ENCODE data around the gene SLC25A38.
A peak's percentile ranks its signal among the peaks of the same experiment; 100 is the strongest.

Gene SLC25A38

DNA sequence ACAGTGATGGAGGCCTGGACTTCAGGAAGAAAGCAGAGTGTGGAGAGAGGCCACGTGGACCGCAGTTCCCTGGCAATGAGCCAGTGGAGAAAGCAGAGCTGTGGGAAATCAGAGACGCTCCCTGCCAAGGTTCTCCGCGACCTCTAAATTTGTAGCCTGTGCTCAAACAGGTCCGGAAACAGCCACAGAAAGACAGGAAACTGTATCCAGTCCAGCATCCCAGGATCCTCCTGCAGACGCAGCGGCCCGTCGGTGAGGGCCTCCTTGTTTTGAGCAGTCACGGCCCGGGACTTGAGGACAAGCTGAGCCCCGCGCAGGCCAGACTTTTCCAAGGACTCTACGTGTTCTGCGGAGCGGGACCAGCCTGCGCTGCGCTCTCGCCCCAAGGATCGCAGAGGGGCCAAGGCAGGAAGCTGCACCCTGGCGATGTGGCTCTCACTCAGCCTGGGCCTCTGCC is 45.6 kb downstream of the SLC25A38 start (continued):
- TF ChIP-seq, protein P1, sequence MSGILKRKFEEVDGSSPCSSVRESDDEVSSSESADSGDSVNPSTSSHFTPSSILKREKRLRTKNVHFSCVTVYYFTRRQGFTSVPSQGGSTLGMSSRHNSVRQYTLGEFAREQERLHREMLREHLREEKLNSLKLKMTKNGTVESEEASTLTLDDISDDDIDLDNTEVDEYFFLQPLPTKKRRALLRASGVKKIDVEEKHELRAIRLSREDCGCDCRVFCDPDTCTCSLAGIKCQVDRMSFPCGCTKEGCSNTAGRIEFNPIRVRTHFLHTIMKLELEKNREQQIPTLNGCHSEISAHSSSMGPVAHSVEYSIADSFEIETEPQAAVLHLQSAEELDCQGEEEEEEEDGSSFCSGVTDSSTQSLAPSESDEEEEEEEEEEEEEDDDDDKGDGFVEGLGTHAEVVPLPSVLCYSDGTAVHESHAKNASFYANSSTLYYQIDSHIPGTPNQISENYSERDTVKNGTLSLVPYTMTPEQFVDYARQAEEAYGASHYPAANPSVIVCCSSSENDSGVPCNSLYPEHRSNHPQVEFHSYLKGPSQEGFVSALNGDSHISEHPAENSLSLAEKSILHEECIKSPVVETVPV (CRISPR knock-in tag; IDR thresholded peaks at IDR 0.05) = no peak
- no peak for TF ChIP-seq TOX (CRISPR knock-in tag; IDR thresholded peaks at IDR 0.05; ENCODE audit: borderline replicate concordance)

DNA sequence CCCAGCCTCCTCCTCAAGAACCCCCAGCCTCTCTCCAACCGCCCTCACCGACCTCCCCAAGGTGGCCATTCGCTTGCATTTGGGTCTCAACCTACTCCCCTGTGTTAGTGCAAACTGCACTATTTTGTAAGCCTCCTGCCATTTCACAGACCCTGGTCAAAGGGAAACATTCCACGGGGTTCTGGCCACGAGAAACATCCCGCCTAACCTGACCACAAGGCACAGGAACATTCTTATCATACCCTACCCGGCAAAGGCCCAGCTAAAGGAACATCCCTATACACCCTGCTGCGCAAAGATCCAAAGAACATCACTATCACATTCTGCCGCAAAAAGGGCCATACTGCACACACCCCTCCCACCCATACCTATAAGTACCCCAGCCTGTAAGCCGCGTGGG is 46.3 kb downstream of the SLC25A38 start:
- ATAC-seq = no peak

DNA sequence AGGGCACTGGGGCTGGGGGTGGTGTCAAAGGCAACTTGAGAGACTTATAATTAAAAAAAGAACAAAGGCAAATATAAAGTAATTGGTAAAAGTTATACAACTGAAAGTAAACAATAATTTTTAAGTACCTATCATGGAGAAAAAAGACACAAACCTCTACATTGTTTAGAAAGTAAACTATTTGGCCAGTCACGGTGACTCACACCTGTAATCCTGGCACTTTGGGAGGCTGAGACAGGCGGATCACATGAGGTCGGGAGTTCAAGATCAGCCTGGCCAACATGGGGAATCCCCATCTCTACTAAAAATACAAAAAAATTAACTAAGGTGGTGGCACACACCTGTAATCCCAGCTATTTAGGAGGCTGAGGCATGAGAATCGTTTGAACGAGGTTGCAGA is 49.2 kb downstream of the SLC25A38 start:
- no peak for ATAC-seq
- TF ChIP-seq ARNTL (CRISPR knock-in tag; IDR thresholded peaks at IDR 0.05; ENCODE audit: borderline replicate concordance, low read depth) (no peak), ZNF8 (CRISPR knock-in tag; IDR thresholded peaks at IDR 0.05) (no peak), TCF4 (CRISPR knock-in tag; IDR thresholded peaks at IDR 0.05; ENCODE audit: borderline replicate concordance) (no peak), ZC3H10 (CRISPR knock-in tag; IDR thresholded peaks at IDR 0.05) (no peak), TOX (CRISPR knock-in tag; IDR thresholded peaks at IDR 0.05; ENCODE audit: borderline replicate concordance) (no peak), ZNF565 (CRISPR knock-in tag; conservative IDR thresholded peaks at IDR 0.05; ENCODE audit: low read depth) (no peak), ZFP3 (CRISPR knock-in tag; IDR thresholded peaks at IDR 0.05) (no peak), SNAI2 (CRISPR knock-in tag; IDR thresholded peaks at IDR 0.05) (no peak), RARB (CRISPR knock-in tag; IDR thresholded peaks at IDR 0.05) (no peak), GLIS3 (CRISPR knock-in tag; IDR thresholded peaks at IDR 0.05) (no peak), ZFP30 (CRISPR knock-in tag; IDR thresholded peaks at IDR 0.05) (no peak), CSDC2 (CRISPR knock-in tag; IDR thresholded peaks at IDR 0.05) (no peak), TSHZ2 (CRISPR knock-in tag; IDR thresholded peaks at IDR 0.05) (no peak), BACH2 (CRISPR knock-in tag; IDR thresholded peaks at IDR 0.05; ENCODE audit: borderline replicate concordance) (no peak), ZNF70 (CRISPR knock-in tag; IDR thresholded peaks at IDR 0.05) (no peak)

More for the DNA sequence above, 46.3 kb downstream of the SLC25A38 start:
- TF ChIP-seq ZNF70 (CRISPR knock-in tag; IDR thresholded peaks at IDR 0.05) (no peak), RARB (CRISPR knock-in tag; IDR thresholded peaks at IDR 0.05) (no peak), TCF4 (CRISPR knock-in tag; IDR thresholded peaks at IDR 0.05; ENCODE audit: borderline replicate concordance) (no peak), SNAI2 (CRISPR knock-in tag; IDR thresholded peaks at IDR 0.05) (no peak), TOX (CRISPR knock-in tag; IDR thresholded peaks at IDR 0.05; ENCODE audit: borderline replicate concordance) (no peak), ZC3H10 (CRISPR knock-in tag; IDR thresholded peaks at IDR 0.05) (no peak), ISL1 (CRISPR knock-in tag; IDR thresholded peaks at IDR 0.05) (no peak), ZFP3 (CRISPR knock-in tag; IDR thresholded peaks at IDR 0.05) (no peak), CSDC2 (CRISPR knock-in tag; IDR thresholded peaks at IDR 0.05) (no peak), BACH2 (CRISPR knock-in tag; IDR thresholded peaks at IDR 0.05; ENCODE audit: borderline replicate concordance) (no peak)
- TF ChIP-seq, protein P2, sequence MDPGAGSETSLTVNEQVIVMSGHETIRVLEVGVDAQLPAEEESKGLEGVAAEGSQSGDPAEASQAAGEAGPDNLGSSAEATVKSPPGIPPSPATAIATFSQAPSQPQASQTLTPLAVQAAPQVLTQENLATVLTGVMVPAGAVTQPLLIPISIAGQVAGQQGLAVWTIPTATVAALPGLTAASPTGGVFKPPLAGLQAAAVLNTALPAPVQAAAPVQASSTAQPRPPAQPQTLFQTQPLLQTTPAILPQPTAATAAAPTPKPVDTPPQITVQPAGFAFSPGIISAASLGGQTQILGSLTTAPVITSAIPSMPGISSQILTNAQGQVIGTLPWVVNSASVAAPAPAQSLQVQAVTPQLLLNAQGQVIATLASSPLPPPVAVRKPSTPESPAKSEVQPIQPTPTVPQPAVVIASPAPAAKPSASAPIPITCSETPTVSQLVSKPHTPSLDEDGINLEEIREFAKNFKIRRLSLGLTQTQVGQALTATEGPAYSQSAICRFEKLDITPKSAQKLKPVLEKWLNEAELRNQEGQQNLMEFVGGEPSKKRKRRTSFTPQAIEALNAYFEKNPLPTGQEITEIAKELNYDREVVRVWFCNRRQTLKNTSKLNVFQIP (CRISPR knock-in tag; IDR thresholded peaks at IDR 0.05; ENCODE audit: borderline replicate concordance, low read depth) = no peak

- ATAC-seq = peak; percentile 53
- TF ChIP-seq RARB (CRISPR knock-in tag; IDR thresholded peaks at IDR 0.05) = no peak
- no peak for TF ChIP-seq GLIS3 (CRISPR knock-in tag; IDR thresholded peaks at IDR 0.05)
- no peak for TF ChIP-seq OSR1 (CRISPR knock-in tag; IDR thresholded peaks at IDR 0.05)
- no peak for TF ChIP-seq BACH2 (CRISPR knock-in tag; IDR thresholded peaks at IDR 0.05; ENCODE audit: borderline replicate concordance)
- TF ChIP-seq ZFP3 (CRISPR knock-in tag; IDR thresholded peaks at IDR 0.05) = no peak
- TF ChIP-seq ARNTL (CRISPR knock-in tag; IDR thresholded peaks at IDR 0.05; ENCODE audit: borderline replicate concordance, low read depth) = no peak
Observed at GRCh38 chr3:39433642-39434041, 50.5 kb downstream of the SLC25A38 start.

GRCh38 chr3:39434574-39434973 is 51.4 kb downstream of the SLC25A38 start:
- ATAC-seq = peak; percentile 32; the same call in 2 of the 3 replicates
- TF ChIP-seq BACH2 (CRISPR knock-in tag; IDR thresholded peaks at IDR 0.05; ENCODE audit: borderline replicate concordance) = no peak
- no peak for TF ChIP-seq RARB (CRISPR knock-in tag; IDR thresholded peaks at IDR 0.05)
- TF ChIP-seq CREB5 (CRISPR knock-in tag; IDR thresholded peaks at IDR 0.05; ENCODE audit: low read depth) = no peak
- no peak for TF ChIP-seq ZNF8 (CRISPR knock-in tag; IDR thresholded peaks at IDR 0.05)
- no peak for TF ChIP-seq ZNF70 (CRISPR knock-in tag; IDR thresholded peaks at IDR 0.05)
- TF ChIP-seq, protein P2 (CRISPR knock-in tag; IDR thresholded peaks at IDR 0.05; ENCODE audit: borderline replicate concordance, low read depth) = no peak
- TF ChIP-seq, protein P1 (CRISPR knock-in tag; IDR thresholded peaks at IDR 0.05) = no peak
- no peak for TF ChIP-seq ZFP30 (CRISPR knock-in tag; IDR thresholded peaks at IDR 0.05)
- no peak for TF ChIP-seq OSR1 (CRISPR knock-in tag; IDR thresholded peaks at IDR 0.05)
- TF ChIP-seq GLIS3 (CRISPR knock-in tag; IDR thresholded peaks at IDR 0.05) = no peak
- TF ChIP-seq ZC3H10 (CRISPR knock-in tag; IDR thresholded peaks at IDR 0.05) = no peak
- no peak for TF ChIP-seq TCF4 (CRISPR knock-in tag; IDR thresholded peaks at IDR 0.05; ENCODE audit: borderline replicate concordance)
- no peak for TF ChIP-seq ARNTL (CRISPR knock-in tag; IDR thresholded peaks at IDR 0.05; ENCODE audit: borderline replicate concordance, low read depth)
- TF ChIP-seq ISL1 (CRISPR knock-in tag; IDR thresholded peaks at IDR 0.05) = no peak
- no peak for TF ChIP-seq ESRRG (CRISPR knock-in tag; IDR thresholded peaks at IDR 0.05)

All from SK-N-SH treated with all-trans-retinoic acid at 6 μM for 48 hours (cell line).